Activated T-helper 2 cell treated with anti-CD3 and anti-CD28 coated beads, Interferon-gamma antibody, Interleukin-2, Interleukin-4, amounts not matched to agents 10 μg/mL and 5 μg/mL and 100 μg/mL, durations not matched to agents 14 hours and 24 hours and 36 hours (primary cell): ENCODE measurements around the gene IDH2. TPM values are rescaled to one million over a fixed set of nuclear protein-coding genes. Genes with fewer than 3 reads are reported as not detected.

Experiments
- DNase-seq: peaks from one replicate; pipeline ENCODE4 v3.0.0; 2021; ENCODE audit warnings: low spot score
- H3K27ac Mint-ChIP-seq: one replicate; pipeline ENCODE4 v1.8.0; 2021; ENCODE audit warnings: mixed read lengths
- H3K27me3 Mint-ChIP-seq: one replicate; pipeline ENCODE4 v1.8.0; 2021; ENCODE audit warnings: low read depth, mixed read lengths
- H3K36me3 Mint-ChIP-seq: one replicate; pipeline ENCODE4 v1.8.0; 2021; ENCODE audit warnings: low read depth, mixed read lengths
- H3K4me1 Mint-ChIP-seq: one replicate; pipeline ENCODE4 v1.8.0; 2021; ENCODE audit warnings: low read depth, mixed read lengths
- H3K4me3 Mint-ChIP-seq: one replicate; pipeline ENCODE4 v1.8.0; 2021; ENCODE audit warnings: low read depth, mild to moderate bottlenecking, moderate library complexity, mixed read lengths
- H3K9me3 Mint-ChIP-seq: one replicate; pipeline ENCODE4 v1.8.0; 2021; ENCODE audit warnings: mixed read lengths
- intact Hi-C: fragments of 100-400 bp; cut with micrococcal nuclease; formaldehyde crosslinking; loops from one replicate; pipeline ENCODE4 v1.15.1; 2023
- total RNA-seq: library from RNA; stranded (reverse); gene quantifications from 2 replicates; pipeline ENCODE4 v1.2.3, GENCODE V29; 2022

The IDH2 gene
- total RNA-seq, 1 donor from 2014 or later, result 141 TPM

- Mint-ChIP-seq H3K4me3 (no peak overlapping the region), H3K4me1 (peaks cover 56% of the 10 kb centered on the region), H3K36me3 (peaks cover 7% of the 10 kb centered on the region), H3K27me3 (no peaks in the 10 kb centered on the region), H3K9me3 (no peaks in the 10 kb centered on the region), H3K27ac (peak overlapping the region; percentile 67)
- intact Hi-C loops, result loop anchor here (2.0 to 10.0 kb wide), 5 partner anchors 32 to 381 kb away; partner anchors contain the start of gene AP3S2
- no peak for DNase-seq
Measured at GRCh38 chr15:90039996-90040395, 62.3 kb downstream of the IDH2 start.

- Mint-ChIP-seq H3K4me1 (peaks cover 61% of the 10 kb centered on the region), H3K4me3 (peak overlapping the region; percentile 19), H3K27me3 (no peaks in the 10 kb centered on the region), H3K9me3 (no peaks in the 10 kb centered on the region), H3K36me3 (peaks cover 7% of the 10 kb centered on the region), H3K27ac (peak overlapping the region; percentile 95)
- intact Hi-C loops, result loop anchor here (1.0 to 10.0 kb wide), 6 partner anchors 21 to 382 kb away; partner anchors contain the start of gene AP3S2
- no peak for DNase-seq
Measured at GRCh38 chr15:90038632-90039095, 63.6 kb downstream of the IDH2 start.

GRCh38 chr15:90037961-90038631, 64.2 kb downstream of the IDH2 start:
- intact Hi-C loops, result loop anchor here (1.0 to 10.0 kb wide), 6 partner anchors 21 to 383 kb away; partner anchors contain the start of gene AP3S2
- Mint-ChIP-seq H3K27ac (peak overlapping the region; percentile 95), H3K27me3 (no peaks in the 10 kb centered on the region), H3K4me3 (peak overlapping the region; percentile 63), H3K9me3 (no peaks in the 10 kb centered on the region), H3K4me1 (peaks cover 66% of the 10 kb centered on the region), H3K36me3 (peaks cover 7% of the 10 kb centered on the region)
- peak; percentile 42 for DNase-seq

DNA sequence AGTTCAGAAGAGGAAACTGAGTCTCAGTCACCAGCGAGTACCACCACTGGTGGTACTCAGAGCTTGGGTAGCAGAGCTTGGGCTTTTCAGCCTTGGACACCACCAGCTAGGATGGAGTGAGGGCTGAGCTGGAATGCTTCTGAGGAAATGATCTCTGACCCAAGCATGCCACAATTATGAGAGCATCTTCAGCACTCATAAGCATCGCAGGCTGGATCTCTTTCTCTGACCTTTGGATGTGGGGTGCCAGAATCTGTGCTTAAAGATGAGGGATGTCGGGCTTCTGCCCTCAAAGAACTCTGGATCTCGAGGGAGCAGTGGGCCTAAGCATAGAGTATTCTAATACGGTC, 64.8 kb downstream of the IDH2 start:
- intact Hi-C loops, result loop anchor here (5.0 to 10.0 kb wide), 2 partner anchors 35 to 143 kb away; partner anchors contain the start of gene AP3S2
- peaks cover 69% of the 10 kb centered on the region for H3K4me1 Mint-ChIP-seq
- no peaks in the 10 kb centered on the region for H3K9me3 Mint-ChIP-seq
- H3K27me3 Mint-ChIP-seq, result no peaks in the 10 kb centered on the region
- peak overlapping the region; percentile 95 for H3K27ac Mint-ChIP-seq
- peak overlapping the region; percentile 63 for H3K4me3 Mint-ChIP-seq
- peaks cover 7% of the 10 kb centered on the region for H3K36me3 Mint-ChIP-seq
- DNase-seq, result no peak

DNA sequence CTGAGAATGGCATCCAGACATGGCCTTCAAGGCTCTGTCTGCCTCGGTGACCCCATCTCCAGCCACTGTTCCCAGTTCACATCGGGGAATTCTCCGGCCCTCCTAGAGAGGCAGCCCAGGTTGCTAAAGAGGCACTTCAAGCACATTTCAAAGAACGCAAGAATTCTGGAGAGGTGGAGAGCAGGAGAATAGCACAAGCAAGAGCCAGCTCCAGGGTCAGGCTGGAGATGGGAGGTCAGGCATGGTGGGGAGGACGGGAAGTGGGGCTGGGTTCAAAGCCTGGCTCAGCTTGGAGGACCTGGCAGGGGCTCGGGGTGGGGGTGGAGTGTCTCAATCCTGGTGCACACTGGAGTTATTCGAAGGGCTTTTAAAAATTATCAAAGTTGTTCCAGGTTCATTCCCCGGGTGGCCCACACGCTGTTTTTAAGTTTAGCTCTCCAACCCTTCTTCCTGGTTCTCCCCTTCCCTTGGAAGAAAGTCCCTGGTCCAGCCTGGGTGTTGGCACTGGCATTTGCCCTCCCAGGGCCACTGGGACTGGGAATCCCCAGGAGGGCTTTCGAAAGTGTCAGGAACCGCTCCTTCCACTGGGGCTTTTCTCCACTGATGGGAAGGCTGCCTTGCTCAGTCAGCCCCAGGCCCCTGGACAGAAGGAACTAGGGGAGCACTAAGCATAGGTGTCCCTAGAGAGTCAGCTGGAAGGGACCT, 65.3 kb downstream of the IDH2 start:
- H3K4me3 Mint-ChIP-seq, result no peak overlapping the region
- no peaks in the 10 kb centered on the region for H3K9me3 Mint-ChIP-seq
- intact Hi-C loops, result loop anchor here (5.0 to 10.0 kb wide), 2 partner anchors 35 to 142 kb away; partner anchors contain the start of gene AP3S2
- peak overlapping the region; percentile 95 for H3K27ac Mint-ChIP-seq
- DNase-seq, result no peak
- peaks cover 7% of the 10 kb centered on the region for H3K36me3 Mint-ChIP-seq
- peaks cover 72% of the 10 kb centered on the region for H3K4me1 Mint-ChIP-seq
- no peaks in the 10 kb centered on the region for H3K27me3 Mint-ChIP-seq

- no peak overlapping the region for H3K4me3 Mint-ChIP-seq
- no peak for DNase-seq
- peaks cover 78% of the 10 kb centered on the region for H3K4me1 Mint-ChIP-seq
- H3K27ac Mint-ChIP-seq, result peak overlapping the region; percentile 90
- H3K27me3 Mint-ChIP-seq, result no peaks in the 10 kb centered on the region
- no peaks in the 10 kb centered on the region for H3K9me3 Mint-ChIP-seq
- H3K36me3 Mint-ChIP-seq, result peaks cover 7% of the 10 kb centered on the region
- intact Hi-C loops, result loop anchor here (5.0 to 10.0 kb wide), 2 partner anchors 36 to 142 kb away; partner anchors contain the start of gene AP3S2
Measured at GRCh38 chr15:90036343-90036742, 65.9 kb downstream of the IDH2 start.

DNA sequence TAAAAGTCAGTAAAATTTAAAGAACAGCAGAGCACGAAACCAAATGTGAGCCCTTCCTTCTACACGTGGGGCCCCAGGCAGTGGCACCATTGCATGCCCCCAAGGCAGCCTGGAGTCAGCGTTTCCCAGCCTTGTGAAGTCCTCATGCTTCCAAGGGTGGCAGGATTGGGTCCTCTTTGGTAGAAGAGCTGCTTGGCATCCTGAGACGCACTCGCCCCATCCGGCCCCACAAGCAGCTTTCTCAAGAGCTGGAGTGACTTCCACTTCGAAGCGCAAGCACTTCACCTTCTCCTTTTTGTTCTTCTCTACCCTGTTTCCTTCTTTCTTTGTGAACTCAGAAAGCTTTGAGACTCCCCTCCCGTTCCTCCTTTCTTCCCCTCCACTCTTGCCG, 66.4 kb downstream of the IDH2 start:
- Mint-ChIP-seq H3K27ac (peak overlapping the region; percentile 90), H3K9me3 (no peaks in the 10 kb centered on the region)
- intact Hi-C loops, result loop anchor here (5.0 to 10.0 kb wide), 2 partner anchors 36 to 141 kb away; partner anchors contain the start of gene AP3S2

DNA sequence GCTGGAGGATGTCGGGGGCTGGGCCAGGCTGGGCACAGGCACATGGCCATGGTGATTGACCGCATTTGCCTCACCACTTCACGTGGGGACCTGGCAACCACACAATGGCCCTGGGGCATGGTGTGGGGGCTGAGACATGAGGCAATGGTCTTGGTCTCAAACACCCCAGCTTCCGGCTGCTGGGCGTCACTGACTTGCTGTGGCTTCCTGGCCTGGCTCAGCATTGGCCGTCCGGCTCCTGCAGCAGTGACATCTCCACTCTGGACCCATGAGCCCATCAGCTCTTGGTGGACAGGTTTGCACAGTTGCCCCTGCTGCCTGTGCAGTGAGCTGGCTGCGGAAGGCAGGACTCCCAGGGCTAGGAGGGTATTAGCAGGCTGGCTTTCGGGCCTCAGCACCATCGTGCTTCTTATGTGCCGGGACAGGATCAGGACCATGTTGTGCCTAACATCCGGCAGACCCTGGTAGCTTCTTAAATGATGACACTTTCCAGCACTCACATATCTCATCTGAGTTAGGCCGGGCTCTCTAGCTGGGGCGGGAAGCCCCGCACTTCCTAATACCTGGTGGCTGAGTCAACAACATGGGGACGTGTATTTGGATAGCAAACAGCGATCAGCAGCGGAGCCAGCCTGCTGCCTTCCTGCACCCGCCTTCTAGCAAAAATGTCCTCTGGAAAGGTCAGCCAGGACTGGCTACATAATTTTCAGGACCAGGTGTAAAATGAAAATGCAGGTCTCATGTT, 67.0 kb downstream of the IDH2 start:
- H3K4me1 Mint-ChIP-seq, result peaks cover 75% of the 10 kb centered on the region
- peak overlapping the region; percentile 30 for H3K4me3 Mint-ChIP-seq
- H3K27ac Mint-ChIP-seq, result peak overlapping the region; percentile 90
- peaks cover 11% of the 10 kb centered on the region for H3K36me3 Mint-ChIP-seq
- H3K9me3 Mint-ChIP-seq, result no peaks in the 10 kb centered on the region
- no peaks in the 10 kb centered on the region for H3K27me3 Mint-ChIP-seq
- intact Hi-C loops, result loop anchor here (5.0 to 10.0 kb wide), 2 partner anchors 37 to 140 kb away; partner anchors contain the start of gene AP3S2
- no peak for DNase-seq

More for the DNA sequence above, 66.4 kb downstream of the IDH2 start:
- no peak overlapping the region for H3K4me3 Mint-ChIP-seq
- DNase-seq, result no peak
- peaks cover 79% of the 10 kb centered on the region for H3K4me1 Mint-ChIP-seq
- H3K27me3 Mint-ChIP-seq, result no peaks in the 10 kb centered on the region
- peaks cover 11% of the 10 kb centered on the region for H3K36me3 Mint-ChIP-seq

- Mint-ChIP-seq H3K36me3 (peaks cover 14% of the 10 kb centered on the region), H3K27me3 (no peaks in the 10 kb centered on the region), H3K4me3 (no peak overlapping the region), H3K4me1 (peaks cover 66% of the 10 kb centered on the region), H3K27ac (peak overlapping the region; percentile 90), H3K9me3 (no peaks in the 10 kb centered on the region)
- intact Hi-C loops, result loop anchor here (10.0 kb wide), 1 partner anchor 139 kb away; the partner anchor contains the start of gene AP3S2
- DNase-seq, result no peak
Measured at GRCh38 chr15:90033448-90033847, 68.8 kb downstream of the IDH2 start.

Other genes with a start within 250 kb of the IDH2 start
- 20.6 and 24.6 TPM in 2 replicates for gene AP3S2, start 208.5 kb downstream of the IDH2 start, total RNA-seq
- not detected in 2 replicates for gene ARPIN, start 189.5 kb downstream of the IDH2 start, total RNA-seq
- gene ZNF710, start 101.1 kb downstream of the IDH2 start, total RNA-seq, result 31.4 and 34.2 TPM in 2 replicates
- gene SEMA4B, start 98.9 kb upstream of the IDH2 start, total RNA-seq, result 28.3 and 30.2 TPM in 2 replicates
- 159 and 162 TPM in 2 replicates for gene CIB1, start 131.5 kb upstream of the IDH2 start, total RNA-seq
- gene GDPGP1, start 131.7 kb upstream of the IDH2 start, total RNA-seq, result 11.4 and 12.0 TPM in 2 replicates
- 0.34 and 1.3 TPM in 2 replicates for gene TTLL13, start 147.1 kb upstream of the IDH2 start, total RNA-seq
- gene NGRN, start 163.2 kb upstream of the IDH2 start, total RNA-seq, result 37.1 and 40.3 TPM in 2 replicates
- gene ZNF774, start 249.8 kb upstream of the IDH2 start, total RNA-seq, result 2.7 and 3.6 TPM in 2 replicates